Neural cell (in vitro differentiated cells): ENCODE results near the gene PRPF4. TPM values are rescaled to one million over a fixed set of nuclear protein-coding genes. Genes with fewer than 3 reads are reported as not detected.

Experiments used
- H2AFZ ChIP-seq: fragments of 200-600, 300-800 bp; sonication (generic), shearing (Covaris generic); 2 replicates; pipeline ENCODE4 v1.6.0; 2014; ENCODE audit warnings: low read depth, mild to moderate bottlenecking, antibody characterized with exemption, low read length, moderate library complexity
- H3F3A ChIP-seq: fragments of 200-600 bp; shearing (Covaris generic); 2 replicates; pipeline ENCODE4 v1.6.1; 2016; ENCODE audit warnings: mild to moderate bottlenecking, moderate library complexity, mixed read lengths, antibody characterized with exemption, low read length; ENCODE audit not compliant: insufficient read depth, poor library complexity, severe bottlenecking
- H3K27ac ChIP-seq: fragments of 200-600, 300-800 bp; sonication (generic), shearing (Covaris generic); 2 replicates; pipeline ENCODE4 v1.5.1; 2014; ENCODE audit warnings: mild to moderate bottlenecking, low read length, moderate library complexity
- H3K27me3 ChIP-seq: fragments of 300-800, 200-600 bp; sonication (generic), shearing (Covaris generic); 2 replicates; pipeline ENCODE4 v1.6.0; 2014; ENCODE audit warnings: mild to moderate bottlenecking, low read depth, low read length, moderate library complexity; ENCODE audit not compliant: insufficient read depth
- H3K36me3 ChIP-seq: fragments of 300-800, 200-600 bp; sonication (generic), shearing (Covaris generic); 2 replicates; pipeline ENCODE4 v1.5.1; 2014; ENCODE audit warnings: mild to moderate bottlenecking, antibody characterized with exemption, low read length, moderate library complexity; ENCODE audit not compliant: insufficient read depth
- H3K4me2 ChIP-seq: fragments of 300-800, 200-600 bp; sonication (generic), shearing (Covaris generic); 2 replicates; pipeline ENCODE4 v1.6.0; 2014; ENCODE audit warnings: mild to moderate bottlenecking, low read length
- H3K4me3 ChIP-seq: fragments of 300-800, 200-600 bp; sonication (generic), shearing (Covaris generic); 2 replicates; pipeline ENCODE4 v1.5.1; 2014; ENCODE audit warnings: mild to moderate bottlenecking, low read length, moderate library complexity
- H3K79me2 ChIP-seq: fragments of 200-600 bp; shearing (Covaris generic); replicated peaks from 2 replicates; pipeline ENCODE4 v1.6.0; 2014; ENCODE audit warnings: mild to moderate bottlenecking, low read length, moderate library complexity; ENCODE audit not compliant: insufficient read depth
- H3K9ac ChIP-seq: fragments of 300-800, 200-600 bp; sonication (generic), shearing (Covaris generic); 2 replicates; pipeline ENCODE4 v1.6.1; 2016; ENCODE audit warnings: mild to moderate bottlenecking, low read length, mixed read lengths
- H3K9me2 ChIP-seq: fragments of 200-600 bp; shearing (Covaris generic); 2 replicates; pipeline ENCODE4 v1.6.1; 2016; ENCODE audit warnings: mild to moderate bottlenecking, low read length, mixed read lengths; ENCODE audit not compliant: insufficient read depth
- H3K9me3 ChIP-seq: fragments of 200-600, 300-800 bp; sonication (generic), shearing (Covaris generic); 2 replicates; pipeline ENCODE4 v1.6.1; 2016; ENCODE audit warnings: mild to moderate bottlenecking, mixed run types, low read length, moderate library complexity, mixed read lengths
- H4K20me1 ChIP-seq: fragments of 200-600 bp; shearing (Covaris generic); 2 replicates; pipeline ENCODE4 v1.6.1; 2016; ENCODE audit warnings: mild to moderate bottlenecking, mixed run types; ENCODE audit not compliant: insufficient read depth
- CTCF ChIP-seq: fragments of 450-650 bp; IDR thresholded peaks from 2 replicates; pipeline ENCODE4 v1.5.1; 2014; ENCODE audit warnings: antibody characterized with exemption, mild to moderate bottlenecking, moderate library complexity; ENCODE audit not compliant: poor library complexity, severe bottlenecking
- EP300 ChIP-seq: fragments of 450-650 bp; conservative IDR thresholded peaks from 2 replicates; pipeline ENCODE4 v1.6.1; 2014; ENCODE audit warnings: antibody characterized with exemption, mild to moderate bottlenecking, moderate library complexity; ENCODE audit not compliant: poor library complexity, severe bottlenecking
- EZH2 ChIP-seq: fragments of 200-600, 300-800 bp; shearing (Covaris generic), sonication (generic); IDR thresholded peaks from 2 replicates; pipeline ENCODE4 v1.6.1; 2014; ENCODE audit warnings: antibody characterized with exemption, low read length, borderline replicate concordance, mild to moderate bottlenecking; ENCODE audit not compliant: insufficient read depth, poor library complexity, severe bottlenecking
- MXI1 ChIP-seq: fragments of 450-650 bp; conservative IDR thresholded peaks from 2 replicates; pipeline ENCODE4 v1.6.1; 2014; ENCODE audit warnings: antibody characterized with exemption, mild to moderate bottlenecking; ENCODE audit not compliant: poor library complexity, severe bottlenecking
- POLR2AphosphoS5 ChIP-seq: IDR thresholded peaks from 2 replicates; pipeline ENCODE4 v1.6.1; 2012
- RAD21 ChIP-seq: fragments of 450-650 bp; conservative IDR thresholded peaks from 2 replicates; pipeline ENCODE4 v1.6.1; 2014; ENCODE audit warnings: antibody characterized with exemption, mild to moderate bottlenecking, moderate library complexity
- REST ChIP-seq: IDR thresholded peaks from 2 replicates; pipeline ENCODE4 v1.6.1; 2012; ENCODE audit warnings: borderline replicate concordance
- SMC3 ChIP-seq: fragments of 450-650 bp; conservative IDR thresholded peaks from 2 replicates; pipeline ENCODE4 v1.6.1; 2014; ENCODE audit warnings: antibody characterized with exemption, mild to moderate bottlenecking, moderate library complexity; ENCODE audit not compliant: poor library complexity
- TAF1 ChIP-seq: IDR thresholded peaks from 2 replicates; pipeline ENCODE4 v1.6.1; 2012; ENCODE audit warnings: low read depth
- polyA plus RNA-seq: library from polyadenylated mRNA; depleted of rRNA; stranded (reverse); fragments of >200 nt; gene quantifications from 2 replicates; pipeline ENCODE4 v1.2.3, GENCODE V29; 2014

Gene PRPF4
- polyA plus RNA-seq, 1 donor from 2014 or later = 27.4 TPM

DNA sequence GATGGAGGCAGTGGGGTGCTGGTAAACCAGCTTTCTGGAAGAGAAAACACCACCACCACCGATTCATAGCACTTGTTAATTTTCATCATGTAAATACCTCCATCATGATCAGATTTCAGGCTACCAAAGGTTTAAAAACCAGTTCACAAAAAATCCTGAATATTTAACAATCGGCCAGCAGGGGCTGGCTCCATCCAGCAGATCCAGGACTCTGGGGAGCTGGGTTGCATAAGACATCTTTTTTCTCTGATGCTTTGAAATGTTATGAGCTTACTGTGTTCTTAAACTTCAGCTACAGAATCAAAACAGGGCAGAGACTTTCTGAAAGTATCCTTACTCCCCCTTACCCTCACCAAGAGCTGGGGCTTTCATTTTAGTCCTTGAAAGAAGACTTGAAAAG lies 42.3 kb downstream of the PRPF4 start:
- Histone ChIP-seq H3K9me2 (no peaks in the 10 kb centered on the region), H3K79me2 (no peaks in the 10 kb centered on the region), H3K9me3 (no peaks in the 10 kb centered on the region), H3K36me3 (no peaks in the 10 kb centered on the region), H3K27me3 (no peaks in the 10 kb centered on the region), H2AFZ (no peak overlapping the region), H3K27ac (no peak overlapping the region), H3K9ac (no peak overlapping the region), H4K20me1 (no peaks in the 10 kb centered on the region), H3F3A (no peaks in the 10 kb centered on the region), H3K4me3 (no peak overlapping the region), H3K4me2 (no peak overlapping the region)
- no peak for TF ChIP-seq EP300
- TF ChIP-seq SMC3 = no peak
- TF ChIP-seq POLR2AphosphoS5 = no peak
- TF ChIP-seq EZH2 = no peak
- no peak for TF ChIP-seq MXI1
- TF ChIP-seq CTCF = no peak
- no peak for TF ChIP-seq RAD21
- TF ChIP-seq REST = no peak
- no peak for TF ChIP-seq TAF1

- no peaks in the 10 kb centered on the region for H3K79me2 ChIP-seq
- no peak overlapping the region for H3K4me2 ChIP-seq
- H3F3A ChIP-seq = no peaks in the 10 kb centered on the region
- TF ChIP-seq RAD21 (no peak), REST (no peak), EP300 (no peak), MXI1 (no peak), TAF1 (no peak), CTCF (no peak), EZH2 (no peak), SMC3 (no peak), POLR2AphosphoS5 (no peak)
- no peak overlapping the region for H3K27ac ChIP-seq
- no peaks in the 10 kb centered on the region for H3K36me3 ChIP-seq
- H3K9ac ChIP-seq = no peak overlapping the region
- H3K27me3 ChIP-seq = no peaks in the 10 kb centered on the region
- H2AFZ ChIP-seq = no peak overlapping the region
- no peak overlapping the region for H3K4me3 ChIP-seq
- no peaks in the 10 kb centered on the region for H3K9me2 ChIP-seq
- H3K9me3 ChIP-seq = no peaks in the 10 kb centered on the region
- H4K20me1 ChIP-seq = no peaks in the 10 kb centered on the region
These were observed 43.6 kb downstream of the PRPF4 start for GRCh38 chr9:113319054-113319453.
